ENCODE measurements around the gene MORN4.
"Not testable (repeated sequence)": the region's sequence is repeated elsewhere in the genome, so short reads cannot be mapped to it uniquely, and the experiment has no call there.

Gene MORN4

DNA sequence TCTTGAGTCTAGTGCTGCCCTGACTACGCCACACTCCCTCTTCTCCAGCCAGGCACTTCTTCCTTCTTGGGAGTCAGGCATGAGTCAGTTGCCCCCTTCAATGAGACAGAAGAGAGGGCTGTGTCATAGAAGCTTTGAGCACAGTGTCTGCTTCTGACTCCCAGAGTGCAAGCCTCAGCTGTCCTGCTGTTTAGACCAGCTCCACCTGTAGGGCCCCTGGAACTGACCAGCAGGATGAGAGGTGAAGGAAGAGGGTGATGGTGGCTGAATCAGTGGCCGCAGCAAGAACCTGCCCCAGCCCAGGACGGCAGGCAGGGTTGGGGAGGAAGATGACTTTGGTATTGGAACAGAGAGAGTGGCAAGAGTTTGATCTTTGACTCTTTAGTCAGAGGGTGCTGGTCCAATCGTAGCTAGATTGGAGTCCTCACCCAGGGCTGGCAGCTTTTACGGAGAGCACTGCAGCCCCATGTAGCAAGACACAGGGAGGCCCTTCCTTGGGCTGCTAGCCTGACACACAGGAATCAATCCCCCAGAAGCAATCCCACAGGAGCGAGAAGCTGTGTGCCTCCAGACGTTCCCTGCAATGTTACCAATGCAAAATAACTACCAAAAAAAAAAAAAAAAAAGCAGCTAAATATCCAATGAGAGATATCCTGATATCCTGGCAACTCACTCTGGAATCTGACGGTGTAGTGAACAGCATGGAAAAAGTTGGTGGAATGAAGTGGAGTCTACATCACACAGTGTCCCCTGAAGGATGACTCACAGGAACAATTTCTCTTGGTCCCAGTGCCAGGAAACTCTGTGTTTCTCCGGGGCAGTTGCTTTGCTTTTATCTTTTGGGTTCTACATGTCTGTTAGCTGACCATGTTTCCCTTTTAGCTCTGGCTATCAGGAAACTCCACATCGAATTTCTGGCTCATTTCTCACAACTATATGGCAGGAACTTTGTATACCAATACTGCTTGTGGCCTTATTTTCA is 36.9 kb downstream of the MORN4 start:
- DNase-seq: no peak

DNA sequence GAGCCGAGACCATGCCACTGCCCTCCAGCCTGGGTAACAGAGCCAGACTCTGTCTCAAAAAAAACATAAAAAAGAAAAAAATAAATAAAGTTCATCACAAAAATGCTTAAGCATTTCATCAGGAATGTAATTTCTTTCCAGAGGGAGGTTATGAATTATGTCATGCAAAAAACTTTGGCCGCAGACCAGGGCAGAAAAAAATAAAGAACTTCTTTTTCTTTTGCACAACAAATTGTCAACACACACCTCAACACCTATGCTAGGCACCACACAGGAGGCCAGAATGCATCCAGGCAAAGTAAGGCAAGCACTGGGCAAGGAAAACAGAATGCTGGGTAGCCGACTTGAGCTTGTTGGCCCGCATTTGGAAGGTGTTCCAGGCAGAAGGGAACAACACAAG is 39.9 kb downstream of the MORN4 start:
- DNase-seq: no peak

DNA sequence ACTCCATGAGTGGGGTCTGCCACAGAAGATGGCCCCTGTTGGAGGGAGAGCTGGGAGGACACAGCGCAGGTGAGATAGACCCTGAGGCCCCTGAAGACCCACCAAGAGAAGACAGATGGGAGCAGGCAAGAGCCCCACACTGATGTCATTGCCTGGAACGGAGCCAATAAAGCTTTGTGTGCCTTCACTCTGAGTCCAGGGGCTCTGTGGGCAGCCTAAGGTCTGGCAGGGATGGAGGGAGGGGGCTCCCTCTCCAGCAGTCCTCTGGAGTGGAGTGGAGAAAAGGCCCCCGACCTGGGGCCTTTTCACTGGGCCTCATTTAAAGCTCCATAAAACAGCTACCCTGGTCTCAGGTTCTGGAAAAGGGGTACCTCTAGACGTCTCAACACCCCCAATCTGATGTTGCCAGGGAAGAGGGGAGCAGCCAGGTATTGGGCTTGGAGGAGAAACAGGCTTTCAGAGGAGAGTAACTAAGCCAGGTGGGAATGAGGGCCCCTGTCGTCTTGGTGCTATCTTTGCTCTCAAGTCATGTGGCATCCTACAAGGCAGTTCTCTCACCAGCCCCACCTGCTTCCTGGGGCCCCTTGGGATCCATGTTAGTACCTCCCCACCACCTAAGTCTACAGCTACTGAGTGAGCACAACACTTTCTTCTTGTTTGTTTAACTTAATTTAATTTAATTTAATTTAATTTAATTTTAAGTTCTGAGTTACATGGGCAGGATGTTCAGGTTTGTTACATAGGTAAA is 42.4 kb downstream of the MORN4 start:
- DNase-seq: no peak

DNA sequence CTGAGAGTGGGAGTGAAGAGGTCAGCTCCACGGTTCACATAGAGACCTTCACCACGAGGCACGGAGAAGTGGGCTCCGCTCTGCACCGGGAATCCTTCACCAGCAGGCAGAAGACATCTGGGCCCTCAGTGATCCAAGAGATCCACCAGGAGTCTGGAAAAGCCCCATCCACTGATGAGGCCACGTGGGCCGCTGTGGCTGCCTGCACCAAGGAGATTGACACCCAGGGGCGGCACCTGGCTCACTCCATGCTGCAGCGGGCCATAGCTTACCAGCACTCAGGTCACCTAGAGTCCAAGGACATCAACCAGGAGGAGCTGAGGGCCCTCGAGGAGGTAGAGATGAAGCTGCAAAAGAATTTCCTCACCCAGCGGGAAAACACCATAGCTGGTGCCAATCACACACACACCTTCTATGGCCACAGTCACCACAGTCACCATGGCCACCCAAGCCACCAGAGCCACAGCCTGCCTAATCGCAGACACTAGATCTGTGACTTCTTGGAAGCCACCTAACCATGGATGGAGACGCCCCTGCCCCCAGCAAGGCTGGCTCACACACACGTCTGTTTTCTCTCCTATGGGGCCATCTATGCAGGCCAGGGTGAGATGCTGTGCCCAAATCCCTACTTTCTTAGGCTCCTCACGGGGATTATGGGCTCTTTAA is 43.1 kb downstream of the MORN4 start:
- DNase-seq: no peak

DNA sequence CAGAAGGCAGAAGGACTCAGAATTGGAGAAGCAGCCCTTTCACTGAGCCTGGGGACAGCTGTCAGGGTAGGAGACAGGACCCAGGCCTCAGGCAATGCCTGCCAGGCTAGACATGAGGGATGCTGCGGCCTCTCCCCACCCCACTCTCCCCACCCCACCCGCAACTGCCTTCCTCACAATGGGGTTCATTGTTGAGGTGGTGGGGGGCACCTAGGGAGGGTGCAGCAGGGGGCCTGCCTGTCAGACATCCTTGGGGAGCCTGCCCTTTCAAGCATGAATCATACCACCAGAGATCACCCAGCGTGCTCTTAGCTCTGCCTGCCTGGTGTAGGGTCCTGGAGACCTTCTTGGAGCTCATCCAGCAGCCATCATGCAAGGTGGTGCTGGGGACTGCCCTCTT is 43.8 kb downstream of the MORN4 start, which contains the start of gene C10orf62:
Gene C10orf62, plus strand, starts transcription at position 243 of the 400 bp plus-strand sequence. CDS start 177 bp downstream, outside the sequence.
- DNase-seq: no peak

DNA sequence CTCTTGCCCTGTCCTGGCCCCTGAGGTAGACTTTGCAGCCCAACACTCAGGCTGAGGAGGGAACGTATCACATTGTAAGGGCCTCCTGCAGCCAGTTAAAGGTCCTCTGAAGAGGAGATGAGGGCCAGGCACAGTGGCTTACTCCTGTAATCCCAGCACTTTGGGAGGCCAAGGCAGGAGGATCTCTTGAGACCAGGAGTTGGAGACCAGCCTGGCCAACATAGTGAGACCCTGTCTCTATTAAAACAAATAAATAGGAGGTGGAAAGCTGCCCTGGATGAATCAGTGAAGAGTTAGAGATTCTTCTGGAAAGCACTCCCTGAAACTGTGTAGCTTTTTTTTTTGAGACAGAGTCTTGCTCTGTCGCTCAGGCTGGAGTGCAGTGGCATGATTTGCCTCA is 46.1 kb downstream of the MORN4 start:
- DNase-seq: no peak

DNA sequence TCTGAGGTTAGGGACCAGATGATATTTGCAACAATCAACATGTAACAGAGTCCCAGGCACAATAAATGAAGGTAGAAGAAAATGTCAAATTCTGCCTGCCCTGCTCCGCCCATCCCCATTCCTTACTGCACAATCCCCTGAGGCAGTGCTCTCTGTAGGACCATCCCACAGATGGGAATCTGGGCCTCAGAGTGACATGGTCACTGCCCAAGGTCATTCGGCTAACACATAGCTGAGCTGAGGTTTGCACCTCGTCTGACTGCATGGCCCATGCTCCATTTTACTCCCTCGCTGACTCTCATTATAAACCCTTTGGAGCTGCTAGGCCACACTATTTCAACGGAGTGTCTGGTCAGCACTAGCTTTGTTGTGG is 47.9 kb downstream of the MORN4 start:
- DNase-seq: no peak

DNA sequence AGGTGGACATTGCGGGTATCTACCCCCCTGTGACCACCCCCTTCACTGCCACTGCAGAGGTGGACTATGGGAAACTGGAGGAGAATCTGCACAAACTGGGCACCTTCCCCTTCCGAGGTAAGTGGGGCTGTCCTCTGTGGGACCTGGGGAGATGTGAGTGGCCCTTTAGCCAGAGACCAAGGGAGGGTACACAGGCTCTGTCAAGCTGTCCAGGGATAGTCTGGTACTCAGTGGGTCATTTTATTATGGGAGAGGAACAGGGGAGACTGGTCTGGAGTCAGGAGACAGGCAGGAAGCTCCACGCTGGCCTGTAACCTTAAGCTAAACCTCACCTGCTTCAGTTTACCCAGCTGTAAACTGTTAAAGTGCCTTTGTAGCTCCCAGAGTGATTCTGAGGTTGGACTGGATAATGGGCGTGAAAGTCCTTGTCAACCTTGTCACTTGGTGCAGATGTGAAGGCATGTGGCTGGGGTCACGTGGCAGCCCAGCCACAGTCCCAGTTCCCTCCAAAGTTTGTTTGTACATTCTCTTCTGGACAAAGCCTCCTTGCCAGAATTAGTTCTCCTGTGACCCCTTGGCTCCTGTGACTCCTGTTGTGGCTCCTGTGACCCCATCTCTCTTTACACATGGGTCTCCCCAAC is 48.4 kb downstream of the MORN4 start:
- no peak for DNase-seq

DNA sequence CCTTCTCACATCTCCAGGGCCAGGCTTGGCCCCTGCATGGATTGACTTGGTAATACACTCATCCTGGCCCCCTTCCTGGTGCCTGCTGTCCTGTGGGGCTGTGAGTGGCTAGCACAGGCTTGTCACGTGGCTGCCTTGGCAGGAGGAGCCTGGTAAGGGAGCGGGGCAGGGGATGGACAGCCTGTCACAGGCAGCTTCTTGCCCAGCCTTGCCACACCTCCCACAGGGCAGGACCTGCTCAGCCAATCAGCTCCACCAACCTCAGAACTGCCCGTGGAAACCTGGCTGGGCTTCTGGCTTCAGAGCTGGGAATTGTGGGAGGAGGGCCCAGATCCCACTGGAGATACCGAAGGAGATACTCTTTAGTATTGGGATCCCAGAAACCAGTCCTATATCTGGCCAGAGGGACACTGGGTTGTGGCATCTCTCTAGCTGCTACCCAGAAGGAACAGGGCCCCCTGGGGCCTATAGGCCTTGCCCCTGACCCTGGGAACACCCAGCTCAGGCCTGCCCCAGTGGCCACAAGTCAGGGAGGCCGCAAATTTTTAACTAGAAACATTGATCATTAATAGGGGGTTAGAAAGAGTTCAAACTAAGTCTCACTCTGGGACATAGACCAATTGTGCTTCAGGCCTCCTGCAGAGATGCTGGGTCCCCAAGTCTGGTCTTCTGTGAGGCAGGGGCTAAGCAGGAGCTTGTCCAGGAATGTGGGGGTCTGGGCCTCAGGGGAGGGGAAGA is 49.1 kb downstream of the MORN4 start, which contains the start of gene HOGA1:
Gene HOGA1, plus strand, starts transcription at position 330 of the 738 bp plus-strand sequence. Its CDS starts 315 bp downstream, at position 645.
- no peak for DNase-seq

DNA sequence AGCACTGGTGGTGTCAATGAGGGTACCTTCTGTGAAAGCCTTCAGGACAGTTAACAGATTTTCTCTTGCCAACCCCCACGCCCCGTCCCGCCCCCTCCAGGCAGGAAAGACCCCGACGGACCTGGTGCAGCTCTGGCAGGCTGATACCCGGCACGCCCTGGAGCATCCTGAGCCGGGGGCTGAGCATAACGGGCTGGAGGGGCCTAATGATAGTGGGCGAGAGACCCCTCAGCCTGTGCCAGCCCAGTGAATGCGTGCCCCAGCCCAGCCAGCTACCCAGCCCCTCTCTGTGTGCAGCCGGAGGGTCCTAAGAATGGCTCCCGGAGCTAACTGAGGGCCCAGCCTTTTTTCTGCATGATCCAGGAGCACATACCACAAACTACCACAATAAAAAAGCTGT is 49.8 kb downstream of the MORN4 start:
- DNase-seq: no peak

DNA sequence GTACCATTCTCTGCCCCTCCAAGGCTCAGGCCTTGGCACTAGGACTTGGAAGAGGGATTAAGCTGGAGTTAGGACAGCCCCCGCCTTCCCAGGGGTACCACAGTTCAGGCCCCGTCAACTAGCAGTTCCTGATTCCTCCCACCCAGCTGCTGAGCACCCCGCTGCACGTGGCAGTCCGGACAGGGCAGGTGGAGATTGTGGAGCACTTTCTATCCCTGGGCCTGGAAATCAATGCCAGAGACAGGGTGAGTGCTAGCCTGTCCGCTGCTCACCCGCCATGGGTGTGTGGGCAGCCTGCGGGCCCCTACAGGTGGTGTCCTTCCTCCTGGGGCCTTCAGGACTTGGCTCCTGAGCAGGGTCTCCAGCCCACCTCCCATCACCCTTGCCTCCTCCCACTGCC is 51.1 kb downstream of the MORN4 start:
- DNase-seq: no peak

DNA sequence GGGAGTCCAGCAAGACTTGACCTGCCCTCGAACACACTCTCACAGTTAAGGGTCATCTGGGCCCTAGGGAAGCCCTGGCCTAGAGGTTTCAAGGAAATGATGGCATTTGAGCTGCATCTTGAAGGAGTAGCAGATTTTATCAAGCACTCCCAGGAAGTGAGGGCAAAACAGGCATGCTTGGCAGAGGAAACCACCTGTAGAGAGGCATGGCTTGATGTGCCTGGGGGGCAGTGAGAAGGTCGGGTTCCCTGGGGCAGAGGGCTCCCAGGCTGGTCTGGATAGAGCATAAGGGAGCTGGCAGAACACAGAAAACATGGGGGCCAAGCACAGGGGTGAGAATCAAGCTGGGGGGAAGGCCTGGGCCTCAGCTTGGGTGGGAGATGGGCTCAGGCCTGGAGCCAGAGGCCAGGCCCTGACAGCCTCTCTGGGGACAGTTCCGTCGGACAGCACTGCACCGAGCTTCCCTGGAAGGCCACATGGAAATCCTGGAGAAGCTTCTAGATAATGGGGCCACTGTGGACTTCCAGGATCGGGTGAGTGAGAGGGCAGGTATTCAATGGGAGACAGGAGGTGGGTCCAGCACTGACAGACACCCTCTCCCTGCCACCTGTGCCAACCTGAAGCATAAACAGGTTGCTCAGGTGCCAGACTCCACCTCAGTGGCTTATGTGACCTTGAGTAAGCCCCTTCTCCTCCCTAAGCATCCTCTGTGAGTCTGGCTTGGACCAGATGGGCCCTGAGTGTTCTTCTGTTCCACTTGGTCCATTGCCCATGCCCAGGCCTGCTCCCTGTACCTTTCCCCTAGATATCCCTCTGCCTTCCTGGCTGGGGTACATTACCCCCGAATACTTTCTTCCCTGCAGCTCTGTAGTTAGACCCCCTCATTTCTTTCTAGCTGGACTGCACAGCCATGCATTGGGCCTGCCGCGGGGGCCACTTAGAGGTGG is 52.6 kb downstream of the MORN4 start:
- no peak for DNase-seq

DNA sequence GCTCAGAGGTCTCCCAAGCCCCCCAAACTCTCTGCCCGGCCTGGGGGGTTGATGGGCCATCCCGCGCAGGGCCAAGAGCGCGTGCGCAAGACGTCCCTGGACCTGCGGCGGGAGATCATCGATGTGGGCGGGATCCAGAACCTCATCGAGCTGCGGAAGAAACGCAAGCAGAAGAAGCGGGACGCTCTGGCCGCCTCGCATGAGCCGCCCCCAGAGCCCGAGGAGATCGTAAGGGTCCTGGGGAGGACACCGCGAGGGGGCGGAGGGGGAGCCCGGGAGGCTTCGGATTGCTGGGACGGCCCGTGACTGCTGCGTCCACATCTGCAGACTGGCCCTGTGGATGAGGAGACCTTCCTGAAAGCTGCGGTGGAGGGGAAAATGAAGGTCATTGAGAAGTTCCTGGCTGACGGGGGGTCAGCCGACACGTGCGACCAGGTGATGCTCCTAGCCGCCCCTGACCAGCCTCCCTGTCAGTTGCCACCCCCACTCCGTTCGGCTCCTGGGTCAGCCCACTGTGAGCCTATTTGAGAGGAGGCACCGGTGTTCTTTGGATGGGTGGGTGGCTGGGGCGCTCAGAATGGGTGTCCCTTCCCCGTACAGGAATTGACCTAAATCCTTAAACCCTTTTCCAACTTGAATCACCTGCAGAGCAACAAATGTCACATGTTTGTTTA is 55.0 kb downstream of the MORN4 start:
- no peak for DNase-seq

DNA sequence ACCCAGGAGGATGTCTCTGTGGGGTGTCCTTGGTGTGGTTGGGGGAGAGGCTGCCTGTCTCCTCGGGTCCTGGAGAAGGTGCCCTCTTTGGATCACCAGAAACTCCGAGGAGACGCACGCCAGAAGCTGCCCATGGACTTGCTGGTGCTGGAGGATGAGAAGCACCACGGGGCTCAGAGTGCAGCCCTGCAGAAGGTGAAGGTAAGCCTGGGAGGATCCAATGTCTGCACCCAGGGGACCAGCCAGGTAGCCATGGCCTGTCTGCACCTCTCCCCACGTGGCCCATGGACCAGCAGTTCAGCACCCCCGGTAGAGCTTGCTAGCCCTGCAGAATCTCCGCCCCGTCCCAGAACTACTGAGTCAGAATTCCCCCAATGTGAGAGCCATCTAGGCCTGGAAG is 55.6 kb downstream of the MORN4 start:
- no peak for DNase-seq

DNA sequence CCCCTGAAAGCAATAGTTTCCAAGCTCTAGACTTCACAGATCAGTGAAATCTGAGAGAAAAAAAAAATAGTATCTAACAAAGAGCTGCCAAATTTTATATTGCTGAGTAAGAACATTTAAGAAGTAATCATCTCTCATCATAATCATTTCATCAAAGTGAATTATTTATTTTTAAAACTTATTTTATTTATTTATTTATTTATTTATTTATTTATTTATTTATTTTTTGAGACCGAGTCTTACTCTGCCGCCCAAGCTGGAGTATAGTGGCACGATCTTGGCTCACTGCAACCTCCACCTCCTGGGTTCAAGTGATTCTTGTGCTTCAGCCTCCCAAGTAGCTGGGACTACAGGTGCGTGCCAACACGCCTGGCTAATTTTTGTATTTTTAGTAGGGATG is 56.8 kb downstream of the MORN4 start:
- DNase-seq: not testable (repeated sequence)

DNA sequence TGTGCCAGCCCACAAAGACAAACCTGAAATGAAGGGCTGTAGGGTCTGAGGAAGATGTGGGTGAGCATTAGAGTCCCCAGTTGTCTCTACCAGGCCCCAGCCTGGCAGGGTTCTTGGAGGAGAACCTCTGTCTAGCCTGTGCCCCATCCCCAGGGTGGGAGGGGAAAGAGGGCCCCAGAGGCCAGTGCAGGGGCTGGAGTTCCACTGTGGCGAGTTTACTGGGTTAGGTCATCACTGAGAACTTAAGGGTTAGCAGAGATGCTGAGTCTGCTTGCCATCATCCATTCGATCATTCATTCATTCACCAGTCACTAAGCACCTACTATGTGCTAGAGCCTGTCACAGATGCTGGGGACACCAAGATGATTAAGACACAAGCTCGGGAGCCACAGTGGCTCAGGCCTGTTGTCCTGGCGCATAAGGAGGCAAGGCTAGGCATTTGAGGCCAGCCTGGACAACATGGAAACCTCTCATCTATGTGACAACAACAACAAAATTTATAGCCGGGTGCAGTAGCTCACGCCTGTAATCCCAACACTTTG is 58.1 kb downstream of the MORN4 start:
- no peak for DNase-seq

DNA sequence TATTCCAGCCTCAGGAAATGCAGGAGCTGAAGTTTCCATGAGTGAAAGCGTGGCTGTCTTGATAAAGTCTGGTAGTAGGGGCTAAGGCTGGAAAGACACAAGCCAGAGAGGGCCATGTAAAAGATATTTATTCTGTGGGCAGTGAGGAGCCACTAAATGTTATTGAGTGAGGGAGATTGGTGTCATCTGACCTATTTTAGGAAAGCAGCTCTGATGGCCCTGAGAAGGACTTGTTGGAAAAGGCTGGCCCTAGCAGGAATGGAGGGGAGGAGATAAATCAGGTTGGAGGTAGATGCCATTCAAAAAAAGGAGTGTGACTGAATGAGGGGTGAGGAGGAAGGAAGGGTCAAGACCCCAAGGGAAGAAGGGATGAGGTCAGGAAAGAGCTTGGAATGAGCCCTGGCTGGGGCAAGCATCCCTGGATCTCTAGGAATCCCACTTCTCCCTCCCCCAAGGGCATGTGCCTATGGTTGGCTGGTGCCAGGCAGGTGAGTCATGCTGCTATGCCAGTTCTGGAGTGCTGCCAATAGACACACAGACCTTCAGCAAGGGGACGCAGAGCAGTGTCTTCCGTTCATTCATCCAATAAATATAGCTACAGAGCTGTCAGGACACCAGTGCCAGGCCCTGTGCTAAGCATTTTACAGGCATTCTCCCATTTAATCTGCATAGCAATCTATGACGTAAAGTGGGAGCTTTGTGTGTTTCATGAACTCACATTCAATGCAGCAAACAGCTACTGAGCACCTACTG is 58.8 kb downstream of the MORN4 start:
- peak; percentile 53 for DNase-seq

DNA sequence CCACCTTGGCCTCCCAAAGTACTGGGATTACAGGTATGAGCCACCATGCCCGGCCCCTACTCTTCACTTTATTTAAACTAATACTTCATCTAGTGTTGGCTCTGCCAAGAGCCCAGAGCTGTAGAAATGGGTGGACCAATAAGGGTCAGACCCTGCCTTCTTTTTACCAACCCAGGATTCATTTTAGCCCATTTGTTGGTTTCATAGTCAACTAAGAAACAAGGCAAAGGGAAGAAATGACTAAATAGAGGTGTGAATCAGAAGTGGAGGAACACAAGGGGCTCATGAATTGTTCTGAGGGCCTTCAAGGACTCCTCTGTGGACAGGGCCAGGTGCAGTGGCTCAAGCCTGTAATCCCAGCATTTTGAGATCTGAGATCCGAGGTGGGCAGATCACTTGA is 59.6 kb downstream of the MORN4 start:
- DNase-seq: no peak

DNA sequence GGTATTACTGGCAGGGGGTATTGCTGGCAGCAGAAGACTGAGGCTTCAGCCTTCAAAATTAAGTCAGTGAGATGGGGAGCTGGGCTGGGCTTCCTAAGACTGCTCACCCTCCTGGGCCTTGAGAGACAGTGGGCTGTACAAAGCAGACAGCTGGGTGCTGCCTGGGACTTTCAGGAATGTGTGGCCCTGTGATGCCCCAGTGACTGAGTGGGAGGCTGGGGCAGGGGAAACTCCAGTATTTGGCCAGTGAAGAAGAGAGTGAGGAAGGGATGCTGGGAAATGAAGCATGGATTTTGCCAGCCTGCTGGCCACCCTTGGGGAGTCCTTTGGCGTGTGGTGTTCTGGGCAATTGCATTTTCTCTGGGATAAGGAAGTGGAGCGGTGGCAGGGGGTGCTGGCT is 60.3 kb downstream of the MORN4 start:
- no peak for DNase-seq
